Measurements from ENCODE around the gene ACOT8. TPM values are rescaled to one million over a fixed set of nuclear protein-coding genes. Genes with fewer than 3 reads are reported as not detected.

The ACOT8 gene
- total and polyA plus RNA-seq, 9 of the 15 experiments (the other 6 are each of a cell fraction or from before 2014, with no cell fraction given) = 8.2 to 46.7 (median 20.7) TPM

- H3K36me3 ChIP-seq (ENCODE audit: control insufficient read depth, insufficient read depth, low read length) = peaks cover 45% of the 10 kb centered on the region; the same call in 2 of the 3 replicates
- ATAC-seq (no peak), FAIRE-seq (no peak), DNase-seq (ENCODE audit: extremely low read depth in 1 of 4, low spot score in 3 of 4) (no peak)
- 0 out of 2 replicates have a peak, but pooled peaks cover 3% of the 10 kb centered on the region for H4K20me1 ChIP-seq (replicated peaks; ENCODE audit: control insufficient read depth, insufficient read depth, low read length)
- ChIA-PET POLR2A (interaction anchor here (0.7 kb wide), 1 partner anchor 153 kb away, joined by 3 read pairs; no protein-coding TSS in a partner anchor), CTCF (ENCODE audit: low intra/inter-chr PET ratio) (no interaction called here)
- no peaks in the 10 kb centered on the region for H3K27me3 ChIP-seq (ENCODE audit: control insufficient read depth in 2 of 2, insufficient read depth in 2 of 2, low read length in 2 of 2)
- BruUV-seq (replicated peaks) = no TSS peak
- no peaks in the 10 kb centered on the region for H3K9me3 ChIP-seq (replicated peaks; ENCODE audit: control insufficient read depth, insufficient read depth, low read depth, low read length)
- no peak overlapping the region for H3K4me3 ChIP-seq
- no peaks in the 10 kb centered on the region for H3K9me1 ChIP-seq (ENCODE audit: control insufficient read depth, insufficient read depth, low read length)
- peaks cover 6 to 9% of the 10 kb centered on the region in 2 experiments; a peak in 3 of 5 replicates for H3K4me1 ChIP-seq (replicated peaks in 1 of 2; ENCODE audit: control insufficient read depth in 2 of 2, insufficient read depth in 2 of 2, low read length in 2 of 2)
- H3K27ac ChIP-seq (ENCODE audit: extremely low read depth, low read depth, low read length) = no peak overlapping the region
- H3K79me2 ChIP-seq (ENCODE audit: control insufficient read depth, insufficient read depth, low read length) = peaks cover 11% of the 10 kb centered on the region
- intact Hi-C loops (cut with micrococcal nuclease) (loop anchor here (5.0 to 10.0 kb wide), 2 partner anchors 91 to 138 kb away; partner anchors contain the start of genes PCIF1 and SPATA25), in situ Hi-C loops (cut with MboI) (loop anchor here (5.0 kb wide), 1 partner anchor 166 kb away; no protein-coding TSS in a partner anchor)
- 96% methylated on average over 11 of the region's 11 CpGs for WGBS (ENCODE audit: insufficient coverage, low coverage, missing lambda C conversion rate)
- no peak for TF ChIP-seq ATF3 (IDR thresholded peaks at IDR 0.05)
- TF ChIP-seq ATF3 (CRISPR knock-in tag; conservative IDR thresholded peaks at IDR 0.05) = no peak
- no peak for TF ChIP-seq KDM5B (IDR thresholded peaks at IDR 0.05; ENCODE audit: insufficient replicate concordance, low read depth, low read length)
- TF ChIP-seq HDAC6 (IDR thresholded peaks at IDR 0.05; ENCODE audit: low read depth, low read length) = no peak
- TF ChIP-seq SMARCA4 (IDR thresholded peaks at IDR 0.05) = no peak
- no peak overlapping the region for H3K9ac ChIP-seq (ENCODE audit: insufficient read depth in 1 of 2, low read depth in 2 of 2, low read length in 2 of 2)
- H3K4me2 ChIP-seq (ENCODE audit: insufficient read depth, low read length) = no peak overlapping the region
- no peak overlapping the region for H2AFZ ChIP-seq (ENCODE audit: low read depth, low read length)
Measured at GRCh38 chr20:45796337-45797065, 60.7 kb downstream of the ACOT8 start.

Data from K562 (cell line).